HAP-1 (cell line): Measurements from ENCODE around the gene RIMS3.

Source experiments
- DNase-seq, 2 experiments: peaks; one replicate each; pipeline ENCODE4 v3.0.0-alpha.2; 2016 to 2020; ENCODE audit warnings: low spot score in 2 of 2
- H3K27me3 ChIP-seq: fragments of 250-450 bp; sonication (Bioruptor Pico); 2 replicates; pipeline ENCODE4 v1.5.1; 2020; ENCODE audit warnings: low read depth, mild to moderate bottlenecking, moderate library complexity
- H3K36me3 ChIP-seq: fragments of 250-450 bp; sonication (Bioruptor Pico); replicated peaks from 2 replicates; pipeline ENCODE4 v1.5.1; 2020; ENCODE audit warnings: mild to moderate bottlenecking
- H3K4me1 ChIP-seq: fragments of 250-450 bp; sonication (Bioruptor Pico); 2 replicates; pipeline ENCODE4 v1.5.1; 2020; ENCODE audit warnings: mild to moderate bottlenecking
- H3K4me3 ChIP-seq: fragments of 250-450 bp; sonication (Bioruptor Pico); 2 replicates; pipeline ENCODE4 v1.5.1; 2020; ENCODE audit warnings: mild to moderate bottlenecking, moderate library complexity
- H3K9me3 ChIP-seq: fragments of 250-450 bp; sonication (Bioruptor Pico); 2 replicates; pipeline ENCODE4 v1.5.1; 2020; ENCODE audit warnings: mild to moderate bottlenecking, moderate library complexity
- in situ Hi-C: fragments of 300-500 bp; cut with MboI; formaldehyde crosslinking; loops from 3 replicates; pipeline ENCODE4 v1.14.3; 2020; ENCODE audit warnings: low sequenced_read_pairs, inconsistent platforms, mixed read lengths

The RIMS3 gene

DNA sequence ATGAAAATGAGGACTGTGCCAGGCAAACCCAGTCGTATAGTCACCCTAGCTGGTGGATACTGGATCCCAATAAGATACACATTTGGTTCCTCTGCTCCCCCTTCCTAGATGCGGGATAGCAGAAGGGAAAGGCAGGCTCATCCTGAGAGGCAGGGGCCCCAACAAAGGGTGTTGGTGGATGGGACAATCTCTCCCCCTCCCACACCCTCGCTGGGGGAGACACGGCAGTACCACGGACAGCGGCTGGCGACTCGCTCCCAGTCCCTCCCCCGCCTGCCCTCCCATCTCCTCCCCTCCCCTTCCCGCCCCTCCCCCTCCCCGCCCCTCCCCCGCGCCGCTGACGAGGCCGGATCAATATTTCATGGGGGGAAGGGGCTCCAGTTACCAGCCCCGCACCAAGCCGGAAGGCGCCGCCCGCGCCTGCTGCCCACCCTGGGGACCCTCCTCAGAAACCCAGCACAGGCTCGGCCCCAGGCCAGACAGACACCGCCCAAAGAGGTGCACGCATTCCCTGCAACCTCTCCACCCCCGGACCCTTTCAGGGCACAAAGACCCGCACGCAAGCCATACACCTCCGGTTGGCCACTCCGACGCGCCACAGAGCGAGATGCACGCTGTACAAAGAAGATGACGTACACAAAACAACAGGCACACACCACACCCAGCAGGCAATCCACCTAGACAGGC, 11.5 kb downstream of the RIMS3 start:
- H3K27me3 ChIP-seq = no peaks in the 10 kb centered on the region; the same call in 1 of the 2 replicates
- no peak overlapping the region for H3K4me3 ChIP-seq
- no peaks in the 10 kb centered on the region for H3K4me1 ChIP-seq
- in situ Hi-C loops = no loop called here
- no peaks in the 10 kb centered on the region for H3K9me3 ChIP-seq
- no peaks in the 10 kb centered on the region for H3K36me3 ChIP-seq
- DNase-seq = peak in 1 of 2 experiments; percentile 53

GRCh38 chr1:40652979-40653378, 12.5 kb downstream of the RIMS3 start:
- H3K27me3 ChIP-seq = no peaks in the 10 kb centered on the region; the same call in 1 of the 2 replicates
- no peak overlapping the region for H3K4me3 ChIP-seq
- H3K9me3 ChIP-seq = no peaks in the 10 kb centered on the region
- H3K36me3 ChIP-seq = no peaks in the 10 kb centered on the region
- in situ Hi-C loops = no loop called here
- H3K4me1 ChIP-seq = no peaks in the 10 kb centered on the region
- no peak for DNase-seq

DNA sequence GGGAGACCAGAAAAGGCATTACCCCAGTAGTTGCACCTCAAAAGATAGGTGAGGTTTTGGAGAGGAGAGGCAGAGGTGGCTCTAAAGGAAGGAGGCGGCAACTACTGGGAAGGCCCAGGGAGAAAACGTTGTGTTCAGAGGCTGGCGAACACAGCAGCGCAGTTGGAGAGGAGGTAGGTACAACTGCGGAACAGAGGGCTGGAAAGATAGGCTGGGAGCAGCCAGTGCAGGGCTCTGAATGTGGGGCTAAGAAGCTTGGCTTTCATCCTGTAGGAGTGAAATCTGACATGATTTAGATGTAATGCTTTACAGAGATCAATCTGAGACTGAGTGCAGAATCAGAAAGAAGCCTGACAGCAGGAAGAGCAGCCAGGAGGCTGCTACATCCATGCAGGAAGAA, 13.0 kb downstream of the RIMS3 start:
- Histone ChIP-seq H3K9me3 (no peaks in the 10 kb centered on the region), H3K4me1 (no peaks in the 10 kb centered on the region), H3K4me3 (no peak overlapping the region), H3K36me3 (no peaks in the 10 kb centered on the region), H3K27me3 (no peaks in the 10 kb centered on the region; the same call in 1 of the 2 replicates)
- in situ Hi-C loops = no loop called here
- DNase-seq = no peak

DNA sequence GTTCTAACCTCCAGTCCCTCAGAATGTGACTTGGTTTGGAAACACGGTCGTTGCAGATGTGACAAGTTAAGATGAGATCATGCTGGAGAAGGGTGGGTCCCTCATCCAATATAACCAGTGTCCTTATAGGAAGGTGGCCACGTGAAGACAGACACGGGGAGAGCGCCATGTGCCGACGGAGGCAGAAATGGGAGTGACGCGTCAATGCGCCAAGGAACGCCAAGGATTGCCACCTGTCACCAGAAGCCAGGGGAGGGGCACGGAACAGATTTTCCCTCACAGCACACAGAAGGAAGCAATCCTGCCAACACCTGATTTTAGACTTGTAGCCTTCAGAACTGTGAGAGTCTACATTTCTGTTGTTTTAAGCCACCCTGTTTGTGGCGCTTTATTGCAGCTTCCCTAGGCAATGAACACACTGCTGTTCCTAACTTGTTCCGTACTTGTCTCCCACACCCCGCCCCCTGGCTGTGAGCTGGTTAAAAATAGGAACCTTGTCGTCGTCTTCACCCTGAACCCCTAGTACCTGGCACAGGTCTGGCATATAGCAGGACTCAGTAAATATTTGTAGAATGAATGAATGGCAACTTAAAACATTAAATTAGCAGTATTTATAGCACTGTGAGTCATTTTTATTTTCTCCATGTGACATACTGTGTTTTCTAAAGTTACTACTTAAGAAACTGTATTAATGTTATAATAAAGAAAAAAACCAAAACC, 14.2 kb downstream of the RIMS3 start:
- H3K4me1 ChIP-seq = no peaks in the 10 kb centered on the region
- no peak for DNase-seq
- no peaks in the 10 kb centered on the region for H3K36me3 ChIP-seq
- no peak overlapping the region for H3K4me3 ChIP-seq
- no peaks in the 10 kb centered on the region; the same call in 1 of the 2 replicates for H3K27me3 ChIP-seq
- in situ Hi-C loops = no loop called here
- H3K9me3 ChIP-seq = no peaks in the 10 kb centered on the region

DNA sequence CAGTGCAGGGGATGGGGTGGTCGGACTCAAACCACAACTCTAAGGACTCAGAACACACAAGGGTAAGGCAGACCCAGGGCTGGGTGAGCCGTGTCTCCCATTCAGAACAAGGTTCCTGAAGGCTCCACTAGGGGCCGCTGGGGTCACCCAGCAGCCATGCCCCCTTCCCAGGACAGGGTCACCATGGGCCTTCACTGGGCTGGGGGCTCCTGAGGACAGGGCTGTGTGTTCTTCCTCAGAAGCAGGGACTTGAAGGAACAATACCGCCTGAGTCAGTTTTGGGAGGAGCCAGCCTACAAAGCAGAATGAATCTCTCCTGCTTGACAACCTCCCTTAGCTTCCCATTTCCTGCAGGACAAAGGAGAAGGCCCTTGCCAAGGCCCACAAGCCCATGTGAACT, 15.4 kb downstream of the RIMS3 start:
- Histone ChIP-seq H3K36me3 (no peaks in the 10 kb centered on the region), H3K9me3 (no peaks in the 10 kb centered on the region), H3K27me3 (no peaks in the 10 kb centered on the region; the same call in 1 of the 2 replicates), H3K4me3 (no peak overlapping the region), H3K4me1 (no peaks in the 10 kb centered on the region)
- in situ Hi-C loops = no loop called here
- DNase-seq = peak in 1 of 2 experiments; percentile 44

DNA sequence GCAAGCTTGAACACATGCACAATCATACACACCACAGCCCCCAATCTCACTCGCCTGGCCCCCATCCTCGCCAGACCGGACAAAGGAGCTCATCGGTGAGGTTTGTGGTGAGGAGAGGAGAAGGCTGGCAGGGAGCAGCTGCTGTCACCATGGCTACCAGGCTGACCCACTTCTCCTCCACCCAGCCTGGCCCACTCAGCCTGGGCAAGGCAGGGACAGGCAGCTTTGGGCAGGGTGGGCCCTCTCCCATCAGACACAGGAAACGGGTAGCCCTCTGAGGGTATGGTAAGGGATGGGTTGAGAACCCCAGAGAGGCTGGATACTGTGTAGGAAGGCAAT, 15.9 kb downstream of the RIMS3 start:
- H3K36me3 ChIP-seq = no peaks in the 10 kb centered on the region
- in situ Hi-C loops = no loop called here
- H3K4me1 ChIP-seq = no peaks in the 10 kb centered on the region
- H3K9me3 ChIP-seq = no peaks in the 10 kb centered on the region
- no peak overlapping the region for H3K4me3 ChIP-seq
- DNase-seq = no peak
- no peaks in the 10 kb centered on the region; the same call in 1 of the 2 replicates for H3K27me3 ChIP-seq

GRCh38 chr1:40648928-40649591, 16.4 kb downstream of the RIMS3 start:
- Histone ChIP-seq H3K9me3 (no peaks in the 10 kb centered on the region), H3K36me3 (no peaks in the 10 kb centered on the region), H3K4me1 (no peaks in the 10 kb centered on the region), H3K4me3 (no peak overlapping the region), H3K27me3 (no peaks in the 10 kb centered on the region; the same call in 1 of the 2 replicates)
- in situ Hi-C loops = no loop called here
- DNase-seq = no peak

DNA sequence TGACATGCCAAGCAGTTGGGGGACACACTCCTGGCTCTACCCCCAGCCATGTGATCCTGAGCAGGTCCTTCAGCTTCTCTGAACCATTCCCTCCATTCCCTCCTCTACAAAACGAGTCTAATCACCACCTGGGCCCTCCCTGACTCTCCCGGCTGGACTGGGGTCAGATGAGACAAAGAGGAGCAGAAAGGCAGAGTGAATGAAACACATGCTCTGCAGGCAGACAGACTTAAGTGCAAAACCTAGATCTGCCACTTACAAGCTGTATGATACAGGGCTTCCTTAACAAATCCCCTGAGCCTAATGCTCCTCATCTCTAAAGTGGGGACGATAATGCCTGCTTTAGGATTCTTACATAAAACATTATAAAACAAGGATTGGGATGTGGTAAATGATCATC, 17.3 kb downstream of the RIMS3 start:
- DNase-seq = no peak
- Histone ChIP-seq H3K4me1 (no peaks in the 10 kb centered on the region), H3K9me3 (no peaks in the 10 kb centered on the region), H3K4me3 (no peak overlapping the region), H3K36me3 (no peaks in the 10 kb centered on the region), H3K27me3 (no peaks in the 10 kb centered on the region; the same call in 1 of the 2 replicates)
- in situ Hi-C loops = no loop called here

DNA sequence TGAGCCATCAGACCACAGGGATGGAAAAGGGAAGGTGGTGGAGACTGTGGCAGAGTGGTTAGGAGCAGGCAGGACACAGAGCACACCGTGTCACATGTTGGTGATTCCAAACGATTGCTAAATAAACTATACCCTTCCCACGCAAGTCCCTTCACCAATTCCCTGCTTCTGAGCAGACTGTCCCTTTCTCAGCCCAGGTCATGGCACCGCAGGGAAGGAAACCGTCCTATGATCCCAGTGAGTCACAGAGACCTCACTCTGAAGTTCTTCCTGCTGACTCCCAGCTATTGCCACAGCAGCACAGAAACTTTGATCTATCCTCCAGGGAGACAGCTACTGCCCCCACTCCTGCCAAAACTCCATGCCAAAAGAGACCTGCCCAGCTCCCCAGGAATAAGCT, 19.2 kb downstream of the RIMS3 start:
- no peaks in the 10 kb centered on the region for H3K4me1 ChIP-seq
- in situ Hi-C loops = no loop called here
- no peaks in the 10 kb centered on the region for H3K36me3 ChIP-seq

GRCh38 chr1:40645118-40645680, 20.3 kb downstream of the RIMS3 start:
- no peaks in the 10 kb centered on the region for H3K36me3 ChIP-seq

More for the DNA sequence above, 19.2 kb downstream of the RIMS3 start:
- no peaks in the 10 kb centered on the region for H3K9me3 ChIP-seq
- no peaks in the 10 kb centered on the region for H3K27me3 ChIP-seq
- no peak for DNase-seq
- H3K4me3 ChIP-seq = no peak overlapping the region

GRCh38 chr1:40641601-40642242, 23.8 kb downstream of the RIMS3 start:
- no peaks in the 10 kb centered on the region for H3K9me3 ChIP-seq
- no peak overlapping the region for H3K4me3 ChIP-seq
- H3K36me3 ChIP-seq = no peaks in the 10 kb centered on the region
- no peak for DNase-seq
- in situ Hi-C loops = no loop called here
- no peaks in the 10 kb centered on the region for H3K27me3 ChIP-seq
- no peaks in the 10 kb centered on the region for H3K4me1 ChIP-seq

More at GRCh38 chr1:40645118-40645680, 20.3 kb downstream of the RIMS3 start:
- in situ Hi-C loops = no loop called here
- DNase-seq = no peak
- no peaks in the 10 kb centered on the region for H3K4me1 ChIP-seq
- no peaks in the 10 kb centered on the region for H3K9me3 ChIP-seq
- H3K27me3 ChIP-seq = no peaks in the 10 kb centered on the region
- H3K4me3 ChIP-seq = no peak overlapping the region

GRCh38 chr1:40640314-40641076, 25.0 kb downstream of the RIMS3 start:
- Histone ChIP-seq H3K36me3 (no peaks in the 10 kb centered on the region), H3K4me3 (no peak overlapping the region), H3K4me1 (no peaks in the 10 kb centered on the region), H3K27me3 (no peaks in the 10 kb centered on the region), H3K9me3 (no peaks in the 10 kb centered on the region)
- in situ Hi-C loops = no loop called here
- DNase-seq = no peak
